Fibroblast of skin of scalp (primary cell): ENCODE data around the gene MPIG6B. TPM values are rescaled to one million over a fixed set of nuclear protein-coding genes. Genes with fewer than 3 reads are reported as not detected.

Experiments
- DNase-seq: peaks from one replicate; pipeline ENCODE4 v3.0.0-alpha.2; 2013
- polyA plus RNA-seq, 2 experiments: library from polyadenylated mRNA; unstranded; fragments of 120-200 nt; gene quantifications; one replicate each; pipeline ENCODE4 v1.2.1, GENCODE V29; 2013; ENCODE audit not compliant: insufficient read length in 2 of 2

MPIG6B gene
- 0.07 TPM for polyA plus RNA-seq (2013, experiment 1 of 2; ENCODE audit: insufficient read length)
- 0.12 TPM for polyA plus RNA-seq (2013, experiment 2 of 2; ENCODE audit: insufficient read length)

DNA sequence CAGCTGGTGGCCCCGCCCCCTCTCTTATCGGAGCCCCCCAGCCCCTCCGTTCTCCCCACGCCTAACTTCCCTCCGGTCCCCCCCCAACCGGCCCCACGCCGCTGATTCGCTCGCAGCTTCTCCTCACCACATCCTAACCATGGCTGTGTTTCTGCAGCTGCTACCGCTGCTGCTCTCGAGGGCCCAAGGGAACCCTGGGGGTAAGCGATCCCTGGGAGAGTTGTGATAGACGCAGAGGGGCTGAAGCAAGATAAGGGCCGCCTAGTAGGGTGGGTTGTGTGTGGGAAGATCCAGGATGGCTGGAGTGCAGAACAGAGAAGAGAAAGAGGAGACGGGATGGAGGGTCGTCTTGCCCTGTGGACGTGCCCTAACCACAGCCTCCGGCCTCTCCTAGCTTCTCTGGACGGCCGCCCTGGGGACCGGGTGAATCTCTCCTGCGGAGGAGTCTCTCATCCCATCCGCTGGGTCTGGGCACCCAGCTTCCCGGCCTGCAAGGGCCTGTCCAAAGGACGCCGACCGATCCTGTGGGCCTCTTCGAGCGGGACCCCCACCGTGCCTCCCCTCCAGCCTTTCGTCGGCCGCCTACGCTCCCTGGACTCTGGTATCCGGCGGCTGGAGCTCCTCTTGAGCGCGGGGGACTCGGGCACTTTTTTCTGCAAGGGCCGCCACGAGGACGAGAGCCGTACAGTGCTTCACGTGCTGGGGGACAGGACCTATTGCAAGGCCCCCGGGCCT is at the start of gene MPIG6B:
TSS of gene MPIG6B (plus strand) at position 129 of the 735 bp plus-strand sequence. CDS start at position 140, 11 bp downstream.
- no peak for DNase-seq

GRCh38 chr6:31676322-31676903 is 46.8 kb upstream of the MPIG6B start:
- DNase-seq: no peak

DNA sequence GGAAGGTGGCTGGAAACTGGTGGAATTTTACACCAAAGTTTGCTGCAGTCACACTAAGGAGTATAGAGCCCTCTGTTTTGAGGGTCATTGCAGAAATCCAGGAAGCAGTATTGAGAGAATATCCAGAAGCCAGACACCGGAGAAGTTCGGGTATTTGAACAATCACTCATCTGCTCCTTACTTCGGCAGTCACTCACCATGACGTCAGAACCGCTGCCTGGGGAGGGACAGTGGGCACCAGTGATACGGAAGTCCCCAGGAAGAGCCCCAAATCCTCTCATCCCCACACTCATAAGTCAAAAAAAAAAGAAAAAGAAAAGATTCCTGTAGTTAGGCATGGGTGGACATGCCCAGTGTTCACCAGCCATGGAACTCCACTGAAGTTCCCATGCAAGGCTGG is 46.3 kb upstream of the MPIG6B start:
- DNase-seq: no peak

DNA sequence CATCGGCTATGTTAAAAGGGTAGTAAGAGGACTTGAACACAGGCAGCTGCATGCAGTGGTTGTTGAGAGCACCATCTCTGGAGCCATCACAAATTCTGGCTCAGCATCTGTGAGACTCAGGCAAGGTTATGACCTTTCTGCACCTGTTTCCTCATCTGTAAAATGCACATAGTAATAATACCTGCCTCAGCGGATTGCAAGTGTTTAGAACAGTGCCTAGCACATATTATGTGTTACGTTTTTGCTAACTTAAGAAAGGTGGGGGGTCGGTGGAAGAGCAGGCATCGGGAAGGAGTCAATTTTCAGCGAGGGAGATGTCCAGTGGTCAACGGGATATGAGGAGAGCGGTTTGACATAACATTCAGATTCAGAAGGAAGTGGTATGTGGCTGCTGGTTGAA is 45.2 kb upstream of the MPIG6B start:
- DNase-seq: no peak

DNA sequence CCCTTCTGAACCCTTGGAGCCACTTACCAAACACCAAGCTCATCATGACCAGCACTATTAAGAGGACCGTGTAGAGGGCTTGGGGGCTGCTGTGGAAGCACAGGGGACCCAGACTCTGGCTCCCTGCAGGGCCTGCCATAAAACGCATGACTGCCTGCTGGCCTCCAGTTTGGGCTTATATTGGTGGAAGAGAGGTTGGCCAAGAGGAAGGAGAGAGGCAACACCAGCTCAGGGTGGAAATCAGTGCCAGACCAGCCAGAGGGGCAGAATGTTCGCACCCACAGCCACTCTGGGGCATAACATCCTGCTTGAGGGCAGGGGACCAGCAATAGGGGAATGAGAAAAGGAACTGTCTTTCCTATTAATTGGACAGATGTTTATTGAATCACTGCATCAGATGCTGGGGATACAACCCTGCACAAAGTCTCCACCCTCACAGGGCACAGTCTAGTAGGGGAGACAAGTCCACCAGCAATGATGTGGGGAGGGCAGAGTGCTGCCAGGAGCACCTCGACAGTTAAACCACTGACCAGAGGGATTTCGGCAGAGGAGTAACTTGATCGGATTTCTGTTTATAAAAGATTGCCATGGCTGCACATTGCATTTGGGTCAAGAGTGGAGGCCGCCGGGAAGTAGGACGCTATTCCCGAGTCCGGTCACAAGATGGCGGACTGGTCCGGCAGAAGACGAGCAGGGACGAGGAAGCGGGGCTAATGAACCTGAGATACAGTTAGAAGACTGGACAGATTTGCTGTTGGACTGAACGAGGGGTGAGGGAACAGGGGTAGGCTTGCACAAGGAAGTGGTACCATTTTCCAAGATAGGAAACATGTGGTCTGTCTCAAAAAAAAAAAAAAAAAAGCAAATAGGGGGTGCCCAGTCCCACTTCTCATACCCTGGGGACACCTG is 42.7 kb upstream of the MPIG6B start, which contains the start of gene LY6G5C:
TSS of gene LY6G5C (minus strand) at position 842 of the 909 bp plus-strand sequence. CDS start at position 148, 694 bp downstream.
- peak; percentile 83 for DNase-seq

DNA sequence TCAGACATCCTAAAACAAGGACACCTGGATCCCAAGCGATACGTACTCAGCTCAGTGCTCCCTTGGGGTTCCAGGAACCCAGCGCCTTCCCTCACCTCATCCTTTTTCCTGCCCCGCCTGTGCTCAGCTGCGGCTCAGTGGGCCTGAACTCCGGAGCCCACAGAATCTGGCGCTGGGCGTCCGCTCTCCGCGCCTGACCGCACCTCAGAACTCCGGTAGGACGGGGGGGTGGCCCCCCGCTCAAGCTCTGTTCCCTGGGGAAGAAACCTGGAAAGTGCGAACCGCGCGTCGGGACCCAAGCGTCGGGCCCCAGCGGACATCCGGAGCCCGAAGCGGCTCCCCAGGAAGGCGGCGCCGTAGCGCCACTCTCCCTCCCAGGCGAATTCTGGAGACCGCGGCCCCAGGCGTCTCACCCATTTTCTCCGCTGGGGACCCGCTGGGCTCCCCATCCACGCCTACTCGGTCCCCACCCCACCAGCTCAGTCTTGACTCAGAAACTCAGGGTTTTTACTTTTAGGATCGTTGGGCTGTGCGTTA is 42.0 kb upstream of the MPIG6B start:
- peak; percentile 42 for DNase-seq

DNA sequence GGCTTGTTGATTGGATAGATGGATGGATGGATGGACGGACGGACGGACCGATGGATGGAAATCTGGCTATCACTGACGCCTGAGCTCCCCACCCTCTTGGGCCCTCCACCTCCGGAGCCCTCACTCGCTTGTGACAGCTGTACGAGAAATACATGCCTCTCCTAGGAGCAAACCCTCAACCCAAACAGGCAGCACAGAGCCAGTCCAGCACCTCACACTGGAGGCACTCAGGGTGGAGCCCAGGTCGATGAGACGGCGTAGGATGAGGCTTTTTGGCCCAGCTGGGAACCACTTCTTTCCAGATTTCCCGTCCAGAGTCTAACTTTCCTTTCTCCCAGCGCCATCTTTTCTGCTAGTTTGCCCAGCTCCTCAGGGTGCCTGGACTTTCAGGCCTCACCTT is 39.6 kb upstream of the MPIG6B start:
- no peak for DNase-seq

- DNase-seq: no peak
These were observed 36.7 kb upstream of the MPIG6B start for GRCh38 chr6:31686483-31686882.

- DNase-seq: no peak
These were observed 35.9 kb upstream of the MPIG6B start for GRCh38 chr6:31687321-31687720.

GRCh38 chr6:31687860-31688693 is 35.1 kb upstream of the MPIG6B start:
- DNase-seq: no peak

GRCh38 chr6:31689249-31690110 is 33.7 kb upstream of the MPIG6B start:
- no peak for DNase-seq

DNA sequence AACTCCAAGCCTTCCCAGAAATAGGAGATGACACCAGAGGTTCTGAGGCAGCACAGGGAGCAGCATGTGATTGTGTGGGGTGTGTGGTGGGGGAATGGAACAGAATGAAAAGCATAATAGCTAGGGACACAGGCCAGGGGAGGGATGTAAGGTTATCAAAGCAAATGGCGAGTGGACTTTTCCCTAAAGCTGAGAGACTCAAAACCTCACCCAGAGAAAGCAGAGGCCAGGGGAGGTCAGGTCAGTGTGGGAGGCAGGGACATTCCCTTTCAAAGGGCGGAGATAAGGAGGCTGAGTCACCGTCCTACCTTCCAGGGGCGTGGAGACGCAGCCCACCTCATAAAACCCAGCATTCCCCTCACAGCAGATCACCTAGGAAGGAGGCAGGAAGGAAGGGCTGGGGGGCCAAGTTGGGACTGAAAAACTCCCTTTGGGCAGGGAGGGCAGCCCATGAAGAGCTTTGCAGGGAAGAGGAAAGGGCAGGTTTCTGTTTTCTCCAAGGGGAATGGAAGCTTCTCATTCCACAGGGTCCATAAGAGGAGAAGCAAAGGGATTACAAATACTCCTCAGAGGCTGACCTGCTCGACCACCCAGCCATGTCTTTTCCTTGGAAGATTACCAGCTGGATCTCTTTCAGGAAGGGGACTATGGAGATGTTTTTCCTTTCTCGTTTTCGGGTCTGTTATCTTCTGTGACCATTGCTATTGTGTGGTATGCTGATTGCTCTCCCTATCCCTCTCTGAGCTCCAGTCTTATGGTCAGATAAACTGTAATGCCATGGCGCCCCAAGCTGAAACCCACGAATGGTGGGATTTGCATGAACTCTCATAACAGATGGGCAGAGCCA is 32.7 kb upstream of the MPIG6B start:
- no peak for DNase-seq

- DNase-seq: no peak
These were observed 32.1 kb upstream of the MPIG6B start for GRCh38 chr6:31691078-31691463.

- no peak for DNase-seq
These were observed 31.5 kb upstream of the MPIG6B start for GRCh38 chr6:31691564-31692108.

DNA sequence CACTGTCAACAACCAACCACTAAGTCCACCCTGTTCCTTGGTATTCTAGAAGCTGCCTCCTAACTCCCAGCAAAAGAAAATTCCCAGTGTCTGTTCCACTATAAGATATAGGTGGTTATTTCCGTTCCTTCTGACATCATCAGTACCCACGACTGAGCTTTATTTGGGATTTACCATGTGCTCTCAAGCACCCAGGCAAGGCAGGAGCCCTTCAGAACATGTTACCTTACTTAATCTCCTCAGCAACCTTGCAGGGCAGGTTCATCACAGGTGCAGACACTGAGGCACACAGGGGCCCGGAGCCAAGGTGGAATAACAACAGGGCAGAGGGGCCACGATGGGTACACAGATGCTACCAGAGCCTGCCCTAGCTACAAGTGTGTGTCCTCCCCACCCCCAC is 30.8 kb upstream of the MPIG6B start:
- DNase-seq: no peak

DNA sequence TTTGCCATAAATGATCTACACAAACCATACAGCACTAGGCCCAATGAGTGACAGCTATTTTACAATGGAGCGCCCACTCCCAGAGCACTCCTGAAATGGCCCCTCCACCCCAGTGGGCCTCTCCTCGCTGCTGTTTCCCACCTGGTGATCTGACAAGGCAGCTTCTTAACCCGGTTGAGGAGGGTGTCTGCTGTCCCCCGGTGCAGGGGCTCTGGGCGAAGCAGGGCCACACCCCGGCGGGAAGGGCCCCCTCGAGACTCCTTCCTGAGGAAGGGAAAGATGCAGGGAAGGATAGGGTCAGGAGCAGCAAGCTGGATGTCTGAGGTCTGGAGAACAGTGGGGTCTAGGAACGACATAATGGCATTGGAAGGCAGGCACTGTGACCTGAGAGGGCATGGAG is 30.3 kb upstream of the MPIG6B start:
- DNase-seq: no peak

- DNase-seq: no peak
These were observed 29.6 kb upstream of the MPIG6B start for GRCh38 chr6:31693535-31693934.

DNA sequence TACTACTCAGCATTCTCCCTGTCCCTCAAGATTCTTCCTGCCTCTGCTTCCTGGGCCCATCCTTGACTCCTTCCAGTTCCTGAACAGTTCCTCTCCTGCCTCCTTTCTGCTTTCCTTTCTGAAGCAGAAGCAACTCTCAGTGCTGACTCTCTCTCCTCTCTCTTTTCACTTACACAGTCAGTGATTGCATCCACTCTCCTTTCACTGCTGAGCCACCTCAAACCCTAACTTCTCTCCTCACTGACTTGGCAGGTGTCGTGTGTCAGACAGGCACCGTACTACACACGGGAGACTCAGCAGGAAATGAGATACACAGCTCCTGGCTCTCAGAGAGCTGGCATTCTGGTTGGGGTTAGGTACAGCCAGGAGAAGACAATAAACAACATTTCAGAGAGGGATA is 25.6 kb upstream of the MPIG6B start:
- DNase-seq: no peak

DNA sequence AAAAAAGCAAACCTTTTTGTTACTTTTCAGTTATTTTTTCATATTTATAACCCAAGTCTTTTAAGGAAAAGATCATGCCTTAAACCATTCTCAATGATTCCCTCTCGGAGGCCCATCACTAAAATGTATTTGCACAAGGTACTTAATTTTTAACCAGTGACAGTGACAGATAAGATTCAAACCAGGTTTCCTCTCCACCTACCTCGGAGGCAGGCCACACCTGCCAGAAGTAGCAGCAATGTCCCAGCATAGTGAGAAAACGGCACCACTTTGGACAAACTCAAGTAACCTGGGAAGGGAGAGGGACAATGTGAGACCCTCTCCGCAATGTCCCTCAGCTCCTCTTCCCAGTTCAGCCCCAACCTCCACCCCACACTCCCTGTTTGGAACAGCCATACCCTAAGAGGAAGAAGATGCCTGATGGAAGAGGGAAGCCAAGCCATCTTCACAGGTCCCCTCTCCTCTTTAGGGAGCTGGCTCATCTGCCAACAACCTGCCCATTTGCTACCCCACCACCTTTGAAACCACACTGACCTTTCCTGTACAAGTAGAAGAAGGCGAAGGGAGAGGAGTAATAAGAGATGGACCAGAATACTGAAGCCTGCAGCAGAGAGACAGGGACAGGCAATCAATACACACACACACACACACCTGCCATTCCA is 22.3 kb upstream of the MPIG6B start:
- no peak for DNase-seq
